ENCODE data around the gene FLT1. TPM values are rescaled to one million over a fixed set of nuclear protein-coding genes. Genes with fewer than 3 reads are reported as not detected.

FLT1 gene
- polyA plus RNA-seq, 3 donors = 6.3 to 31.8 (median 6.6) TPM

DNA sequence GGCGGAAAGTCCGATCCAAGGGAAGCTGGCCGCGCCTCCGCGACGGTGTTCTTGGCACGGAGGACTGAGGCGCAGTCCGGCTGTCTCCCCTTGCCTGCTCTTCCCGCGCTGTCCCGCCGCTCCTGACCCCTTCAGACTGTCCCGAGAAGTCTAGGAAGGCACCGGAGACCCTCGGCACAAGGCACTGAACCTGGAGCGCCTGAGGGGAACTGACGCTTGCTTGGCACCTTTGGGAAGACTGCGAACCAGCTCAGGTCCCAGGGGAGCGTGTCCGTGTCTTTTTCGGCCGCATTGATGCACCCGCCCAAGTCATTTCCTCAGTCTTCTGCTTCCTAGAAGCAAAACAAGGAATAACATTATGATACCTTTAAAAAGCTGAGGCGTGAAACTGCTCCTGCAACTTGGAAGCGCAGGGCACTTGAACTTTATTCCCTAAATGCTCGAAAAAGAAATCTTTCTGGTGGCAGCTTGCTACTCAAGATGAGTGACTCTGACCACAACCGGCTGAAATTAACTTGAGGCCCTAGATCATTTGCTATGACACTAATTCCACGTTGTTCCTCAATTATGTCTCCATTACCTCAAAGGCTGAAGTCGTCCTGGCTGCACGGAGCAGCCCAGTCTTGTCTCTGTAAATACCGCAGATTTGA lies 735 bp upstream of the FLT1 start:
- 5 to 6% (median 5%) methylated on average over 33 of the region's 33 CpGs for WGBS, 3 donors
- no peak overlapping the region for H3K27ac ChIP-seq (ENCODE audit: low read depth, low read length)

DNA sequence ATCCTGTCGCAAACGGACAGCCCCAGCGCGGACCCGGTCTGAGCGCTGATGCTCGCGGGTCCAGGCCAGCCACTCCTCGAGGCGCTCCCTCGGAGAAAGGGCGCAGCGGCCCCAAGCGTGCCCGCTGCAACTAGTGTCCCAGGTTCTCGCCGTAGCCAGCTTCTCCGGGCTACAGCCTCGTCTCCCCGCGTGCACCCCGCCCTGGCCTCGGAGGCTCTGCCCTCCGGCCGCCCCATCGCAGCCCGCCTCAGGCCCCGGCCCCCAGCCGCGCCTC lies 487 bp downstream of the FLT1 start:
- 1 to 2% (median 1%) methylated on average over 27 to 30 of the region's 30 CpGs for WGBS, 3 donors
- no peak overlapping the region for H3K27ac ChIP-seq (ENCODE audit: low read depth, low read length)

DNA sequence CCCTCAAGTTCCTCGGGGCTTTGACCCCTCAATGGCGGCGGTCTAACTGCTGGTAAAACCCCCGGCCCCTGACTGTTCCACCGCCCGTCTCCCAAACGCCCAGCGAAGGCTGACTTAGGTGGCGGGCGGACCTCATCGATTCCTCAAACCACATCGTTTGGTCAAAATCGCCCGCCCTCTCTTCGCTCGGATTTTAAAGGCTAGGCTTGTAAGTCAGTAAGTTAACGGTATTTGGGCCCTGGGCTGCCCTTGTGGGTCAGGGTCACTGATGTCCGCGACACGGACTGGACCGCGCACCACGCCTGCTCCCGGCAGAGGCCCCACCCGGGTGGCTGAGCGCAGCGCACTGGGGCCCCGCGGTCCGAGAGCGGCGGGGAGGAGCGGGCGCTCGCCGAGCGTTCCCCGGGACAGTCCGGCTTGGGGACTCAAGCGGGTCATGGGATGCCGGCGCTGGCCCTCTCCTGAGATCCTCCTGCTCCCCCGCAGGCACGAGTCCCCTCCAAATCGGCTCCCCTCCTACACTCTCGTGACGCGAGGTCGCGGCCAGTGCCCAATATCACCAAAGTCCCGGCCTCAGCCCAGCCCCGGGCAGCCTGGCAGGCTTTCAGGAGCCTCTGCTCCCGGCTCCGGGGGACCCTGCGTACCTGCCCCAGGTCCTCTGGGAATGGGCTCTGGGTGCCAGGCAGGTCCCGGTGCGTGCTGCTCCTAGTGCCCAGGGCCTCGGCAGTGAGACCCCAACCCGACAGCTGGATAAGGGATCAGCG lies 1.0 kb downstream of the FLT1 start:
- H3K27ac ChIP-seq (ENCODE audit: low read depth, low read length) = no peak overlapping the region
- WGBS, 3 donors = 1 to 2% (median 1%) methylated on average over 60 of the region's 60 CpGs

DNA sequence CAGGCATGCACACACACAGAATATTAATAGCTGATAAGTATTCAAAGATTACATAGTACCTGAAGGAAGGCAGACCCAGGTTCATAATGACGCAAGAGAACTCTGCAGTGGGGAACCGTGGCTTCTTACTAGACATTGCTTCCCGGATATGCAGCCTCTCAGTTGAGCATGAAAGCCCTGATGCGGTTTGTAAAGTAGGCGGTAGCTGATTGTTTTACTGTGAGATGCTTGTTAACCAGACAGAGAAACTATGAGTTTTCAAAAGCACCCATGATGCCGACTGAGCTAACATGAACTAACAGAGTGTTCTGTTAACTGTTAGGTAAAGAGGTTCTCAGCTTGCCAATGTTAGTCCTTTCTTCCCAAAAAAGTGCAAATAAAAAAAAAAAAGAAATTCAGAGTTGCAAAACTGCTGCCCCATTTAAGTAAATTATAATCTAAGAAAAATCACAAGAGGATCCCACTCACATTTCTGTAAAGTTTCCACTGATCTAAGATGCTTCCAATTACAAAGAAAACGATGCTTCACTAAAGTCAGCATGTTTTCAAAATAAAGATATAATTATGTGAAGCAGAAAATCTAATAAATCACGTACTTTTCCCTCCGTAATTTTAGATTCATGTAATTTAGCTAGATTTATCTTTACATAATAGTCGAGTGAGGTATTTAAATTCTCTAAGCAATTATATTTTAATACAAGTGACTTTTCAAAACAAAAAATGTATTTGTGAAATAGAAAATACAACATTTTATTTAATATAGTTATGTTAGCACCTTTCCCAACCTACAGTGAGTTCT lies 2.2 kb downstream of the FLT1 start:
- no peak overlapping the region for H3K27ac ChIP-seq (ENCODE audit: low read depth, low read length)
- 39 to 52% (median 48%) methylated on average over 10 of the region's 10 CpGs for WGBS, 3 donors

DNA sequence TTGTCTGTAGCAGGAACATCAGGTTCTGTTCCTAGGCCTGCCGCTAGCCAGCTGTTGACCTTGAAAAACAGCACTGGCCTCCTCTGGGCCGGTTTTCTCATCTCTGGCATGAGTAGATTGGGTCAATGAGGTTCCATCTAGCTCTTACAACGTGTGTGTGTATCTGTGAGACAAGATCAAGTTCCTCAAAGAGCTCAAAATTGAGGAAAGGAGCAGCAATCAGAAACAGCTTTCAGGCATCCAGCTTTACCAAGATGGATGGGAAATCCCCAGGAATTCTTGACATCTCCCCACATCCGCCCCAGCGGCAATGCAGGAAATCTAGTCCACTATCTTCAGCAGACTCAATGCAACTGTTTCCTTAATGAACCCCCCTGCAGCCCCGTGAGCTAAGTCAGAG lies 4.9 kb downstream of the FLT1 start:
- no peak overlapping the region for H3K27ac ChIP-seq (ENCODE audit: low read depth, low read length)
- WGBS, 3 donors = 36 to 53% (median 39%) methylated on average over 6 of the region's 6 CpGs

DNA sequence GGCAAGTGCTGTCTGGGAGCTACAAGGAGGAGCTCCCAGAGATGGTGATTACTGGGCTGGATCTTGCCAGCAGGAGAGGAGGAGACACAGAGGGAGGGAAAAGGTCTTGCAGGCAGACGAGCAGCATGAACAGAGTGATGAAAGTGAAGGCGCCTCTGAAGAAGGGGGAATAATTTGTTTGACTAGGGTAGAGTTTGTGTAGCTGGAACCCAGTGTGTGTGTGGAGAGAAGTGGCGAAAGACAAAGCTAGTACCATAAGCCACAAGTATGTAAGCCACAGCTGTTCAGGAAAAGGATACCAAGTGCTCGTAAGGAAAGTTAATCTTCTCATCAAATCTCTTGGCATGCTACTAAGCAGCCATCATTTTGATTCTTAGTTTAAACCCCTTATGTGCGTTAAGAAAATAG lies 5.4 kb downstream of the FLT1 start:
- WGBS, 3 donors = 21 to 54% (median 42%) methylated on average over 5 of the region's 5 CpGs
- no peak overlapping the region for H3K27ac ChIP-seq (ENCODE audit: low read depth, low read length)

DNA sequence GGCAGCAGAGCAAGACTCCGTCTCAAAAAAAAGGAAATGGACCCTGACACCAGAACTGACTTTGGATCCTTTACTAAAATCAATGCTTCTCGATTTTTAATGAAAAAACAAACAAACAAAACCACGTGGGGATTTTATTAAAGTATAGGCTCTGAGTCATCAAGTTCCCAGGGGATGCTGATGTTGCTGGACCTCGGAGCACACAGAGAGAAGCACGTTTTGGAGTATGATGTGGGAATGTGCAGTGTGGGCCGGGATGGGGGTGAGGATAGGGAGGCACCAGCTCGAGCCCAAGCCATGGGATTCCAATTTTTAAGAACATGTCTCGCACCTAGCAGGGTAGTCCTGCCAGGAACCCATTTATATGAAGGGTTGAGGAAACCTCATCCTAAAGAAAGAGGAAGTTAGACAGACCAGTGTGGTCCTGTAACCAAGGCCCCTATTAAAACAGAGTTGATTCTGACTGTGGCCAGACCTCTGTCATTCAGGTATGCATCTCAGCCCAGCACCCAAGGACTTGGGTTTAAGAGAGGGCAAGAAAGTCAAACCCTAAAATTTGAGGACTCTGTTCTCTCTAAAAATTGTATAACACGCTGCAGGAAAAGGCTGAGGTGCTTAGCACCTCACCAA lies 6.4 kb downstream of the FLT1 start:
- no peak overlapping the region for H3K27ac ChIP-seq (ENCODE audit: low read depth, low read length)

DNA sequence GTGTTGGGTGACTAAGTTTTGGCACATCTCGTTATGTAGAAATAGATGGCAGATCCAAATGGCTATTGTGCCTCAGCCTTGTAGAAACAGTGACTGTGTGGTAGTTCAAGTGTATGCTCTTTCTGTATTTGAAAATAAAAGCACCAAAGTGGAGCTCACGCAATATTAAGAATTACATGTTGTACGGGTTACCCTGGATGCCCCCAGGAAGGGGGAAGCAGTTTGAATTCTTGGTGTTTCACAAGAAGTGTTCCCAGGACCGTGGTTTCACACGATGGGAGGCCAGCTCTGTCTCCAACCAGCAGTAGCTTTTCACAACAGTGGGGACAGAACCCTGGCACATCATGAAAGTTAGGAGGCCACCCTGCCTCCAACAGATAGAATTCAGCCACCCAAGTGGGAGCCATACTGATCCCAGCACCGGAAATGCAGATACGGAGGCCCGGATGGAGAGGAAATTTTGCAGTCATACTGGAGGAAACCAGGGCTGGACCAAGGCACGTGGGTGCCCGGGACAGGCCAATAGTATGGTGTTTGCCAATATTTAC lies 8.9 kb downstream of the FLT1 start:
- no peak overlapping the region for H3K27ac ChIP-seq (ENCODE audit: low read depth, low read length)
- WGBS, 3 donors = 58 to 82% (median 75%) methylated on average over 10 of the region's 10 CpGs

More for the DNA sequence above, 6.4 kb downstream of the FLT1 start:
- 58 to 72% (median 61%) methylated on average over 9 of the region's 9 CpGs for WGBS, 3 donors

DNA sequence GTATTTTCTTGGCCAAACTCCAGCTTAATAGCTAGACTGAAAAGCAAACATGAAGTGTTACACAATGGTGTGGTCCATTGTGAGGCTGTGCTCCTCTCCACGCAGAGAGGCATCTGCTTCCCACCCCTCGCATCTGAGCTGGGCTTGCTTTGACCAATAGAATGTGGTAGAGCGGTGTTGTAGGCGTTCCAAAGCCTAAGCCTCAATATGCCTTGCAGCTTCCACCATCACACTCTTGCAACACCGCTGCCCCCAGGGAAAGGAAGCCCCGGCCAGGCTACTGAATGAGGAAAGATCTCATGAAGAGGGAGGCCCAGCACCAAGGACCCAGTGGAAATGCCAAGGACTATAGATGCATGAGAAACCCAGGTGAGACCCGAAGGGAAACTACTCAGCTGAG lies 9.4 kb downstream of the FLT1 start:
- no peak overlapping the region for H3K27ac ChIP-seq (ENCODE audit: low read depth, low read length)
- 66 to 80% (median 79%) methylated on average over 7 of the region's 7 CpGs for WGBS, 3 donors

DNA sequence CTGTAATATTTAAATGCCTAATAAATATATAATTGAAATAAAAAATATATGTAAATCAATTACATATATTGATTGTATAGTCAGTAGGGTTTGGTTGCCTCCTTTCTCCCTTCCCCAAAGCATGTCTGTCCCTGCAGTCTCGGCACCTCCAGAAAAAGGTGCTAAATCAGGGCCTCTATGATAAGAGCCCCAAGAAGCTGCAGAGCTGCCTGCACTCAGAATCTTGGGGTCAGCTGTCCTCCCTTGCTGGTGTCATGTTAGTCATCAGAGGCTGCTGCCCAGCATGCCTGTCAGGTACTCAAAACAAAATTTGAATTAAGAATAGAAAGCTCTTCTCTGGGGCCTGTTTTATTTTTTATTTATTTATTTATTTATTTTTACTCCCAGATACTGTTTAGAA lies 9.8 kb downstream of the FLT1 start:
- no peak overlapping the region for H3K27ac ChIP-seq (ENCODE audit: low read depth, low read length)
- whole genome bisulfite sequencing, 3 donors = 80 to 100% (median 92%) methylated on average over 1 of the region's 1 CpG

DNA sequence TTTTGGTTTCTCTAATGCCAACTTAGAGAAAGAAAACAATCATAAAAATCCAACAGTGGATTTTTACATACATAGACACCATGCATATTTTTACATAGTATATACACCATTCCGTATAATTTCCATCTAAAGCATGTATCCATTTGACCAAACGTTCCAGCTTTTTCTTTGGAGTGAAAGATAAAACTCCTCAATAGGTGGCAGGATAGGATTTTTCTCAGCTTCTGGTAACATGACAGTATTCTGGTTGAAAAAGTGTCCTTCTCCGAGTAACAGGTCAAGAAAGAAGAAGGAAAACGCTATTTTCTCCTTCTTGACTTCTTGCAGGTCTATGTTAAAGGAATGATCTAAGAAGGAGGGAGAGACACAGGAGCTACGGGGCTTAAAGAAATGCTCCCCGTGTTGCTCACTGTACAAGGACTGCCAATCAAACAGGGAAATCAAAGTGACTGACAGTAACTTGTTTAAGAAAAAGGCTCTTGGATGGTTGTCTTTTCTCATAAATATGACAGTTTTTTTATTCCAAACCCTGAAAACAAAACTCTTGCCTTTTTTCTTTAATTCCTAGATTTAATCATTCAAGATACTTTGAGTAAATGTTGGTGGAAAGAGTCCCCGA lies 11.5 kb downstream of the FLT1 start:
- H3K27ac ChIP-seq (ENCODE audit: low read depth, low read length) = no peak overlapping the region
- WGBS, 3 donors = 59 to 72% (median 67%) methylated on average over 7 of the region's 7 CpGs

DNA sequence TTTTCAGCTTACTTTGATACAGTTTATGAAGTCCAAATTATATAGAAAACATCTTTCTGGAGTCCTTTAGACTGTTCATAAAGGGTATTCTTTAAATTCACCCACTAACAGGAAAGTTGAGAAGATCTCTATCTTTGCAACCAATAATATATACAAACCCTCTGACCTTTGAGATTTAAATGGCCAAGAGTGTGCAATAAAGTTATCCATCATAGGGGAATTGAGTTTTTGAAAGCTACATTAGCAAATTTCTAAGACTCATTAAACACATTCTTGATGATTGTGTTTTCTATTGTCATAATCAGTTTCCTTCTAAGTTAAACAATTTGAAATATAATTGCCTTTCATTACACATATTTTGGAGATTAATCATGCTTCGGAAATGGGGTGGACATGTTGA lies 15.9 kb downstream of the FLT1 start:
- H3K27ac ChIP-seq (ENCODE audit: low read depth, low read length) = no peak overlapping the region
- WGBS, 3 donors = 72 to 85% (median 73%) methylated on average over 1 of the region's 1 CpG

DNA sequence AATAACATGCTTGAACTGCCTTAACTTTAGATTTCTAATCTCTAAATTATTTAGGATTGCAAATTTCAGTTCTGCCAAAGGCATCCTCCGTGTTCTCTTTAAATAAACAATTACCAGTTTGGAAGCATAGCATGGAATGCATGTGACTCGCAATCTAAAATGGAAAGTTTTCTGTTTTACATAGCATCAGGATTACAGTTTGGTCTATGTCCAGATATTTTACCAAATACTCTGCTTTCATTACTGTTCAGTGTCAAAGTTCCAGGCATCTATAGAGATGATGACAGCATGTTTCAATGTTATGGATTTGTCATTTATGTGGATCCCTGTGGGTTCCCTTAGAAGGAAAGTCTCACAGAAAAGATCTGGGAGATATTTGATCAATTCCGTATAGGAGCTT lies 16.8 kb downstream of the FLT1 start:
- H3K27ac ChIP-seq (ENCODE audit: low read depth, low read length) = no peak overlapping the region
- 67 to 76% (median 71%) methylated on average over 3 of the region's 3 CpGs for WGBS, 3 donors

DNA sequence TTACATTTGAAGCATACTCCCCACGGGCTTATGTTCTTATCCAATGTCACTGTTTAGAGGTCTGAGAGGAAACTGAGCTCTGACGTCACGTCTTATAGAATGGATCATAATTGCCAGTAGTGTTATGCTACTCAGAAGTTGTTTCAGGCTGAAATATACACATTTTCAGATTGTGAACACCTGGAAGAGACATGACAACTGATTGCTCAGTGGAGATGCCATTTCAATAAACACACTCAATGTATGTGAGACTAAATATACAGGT lies 17.3 kb downstream of the FLT1 start:
- H3K27ac ChIP-seq (ENCODE audit: low read depth, low read length) = no peak overlapping the region
- WGBS, 3 donors = 67% methylated on average over 3 of the region's 3 CpGs

DNA sequence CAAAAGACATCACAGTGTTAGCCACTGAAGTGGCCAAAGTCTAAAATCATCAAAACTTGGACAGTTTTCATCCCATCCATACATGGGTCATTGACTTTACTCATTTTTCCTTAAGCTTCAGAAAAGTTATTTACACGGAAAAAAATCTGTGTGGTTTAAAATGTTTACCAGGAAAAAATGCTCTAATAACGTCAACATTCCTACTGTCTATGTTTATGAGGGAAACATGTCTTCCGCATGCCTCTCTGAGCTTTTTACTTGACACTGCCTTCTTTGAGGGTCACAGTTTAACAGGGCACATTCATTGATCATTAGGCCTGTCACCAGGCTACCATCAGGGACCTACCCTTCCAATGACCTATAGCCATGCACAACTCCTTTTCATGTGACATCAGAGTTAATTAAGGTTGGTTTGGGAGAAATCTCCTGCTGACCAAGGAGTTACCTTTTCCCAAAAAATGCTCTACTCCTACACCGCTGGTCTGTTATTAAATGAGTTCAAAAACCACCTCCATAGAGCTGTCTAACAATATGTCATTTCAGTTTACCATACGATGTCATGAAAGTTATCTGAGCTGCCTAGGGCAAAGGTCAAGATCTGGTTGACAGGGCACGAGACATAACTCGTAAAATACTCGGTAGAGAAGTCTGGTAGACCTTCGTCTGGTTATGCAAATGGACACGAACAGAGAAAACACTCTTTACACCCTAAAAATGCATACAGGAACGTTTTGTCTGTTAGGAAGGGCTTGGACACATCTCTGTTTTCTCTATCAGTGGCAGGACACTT lies 17.8 kb downstream of the FLT1 start:
- H3K27ac ChIP-seq (ENCODE audit: low read depth, low read length) = no peak overlapping the region
- WGBS, 3 donors = 39 to 67% (median 66%) methylated on average over 11 of the region's 11 CpGs

DNA sequence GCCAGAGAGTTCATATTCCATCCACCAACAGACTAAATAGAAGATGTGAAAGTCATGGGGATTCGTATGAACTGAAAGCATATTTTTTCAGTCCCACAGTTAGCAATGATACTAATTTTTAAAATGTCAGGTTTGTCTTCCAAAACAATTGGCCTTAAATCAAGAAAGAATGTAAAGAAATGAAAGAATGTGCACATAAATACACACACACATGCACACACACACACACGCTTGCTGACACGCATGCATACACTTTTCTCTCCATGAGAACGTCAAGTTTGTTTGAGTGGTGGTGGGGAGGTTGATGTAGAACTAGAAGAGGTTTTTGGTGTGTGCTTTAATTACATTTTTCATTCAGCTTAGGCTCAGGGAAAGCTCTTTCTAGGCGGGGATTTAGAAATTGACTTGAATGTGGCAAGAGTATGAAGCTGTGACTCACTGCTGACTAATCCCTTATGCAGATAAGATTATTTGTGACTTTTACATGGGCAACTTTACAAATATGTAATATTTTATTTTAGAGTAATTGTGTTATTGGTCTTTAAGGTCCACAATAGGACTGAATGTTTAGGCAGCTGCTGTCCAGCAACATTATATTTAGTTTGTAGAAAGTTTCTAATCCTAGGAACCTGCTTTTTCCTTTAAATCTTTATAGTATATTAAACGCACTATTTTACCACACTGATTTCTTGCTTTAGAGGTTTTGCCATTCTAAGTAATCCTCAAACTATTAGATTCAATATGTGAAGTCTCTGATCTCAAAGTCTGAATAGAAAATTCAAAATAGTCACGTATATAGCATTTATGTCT lies 18.8 kb downstream of the FLT1 start:
- no peak overlapping the region for H3K27ac ChIP-seq (ENCODE audit: low read depth, low read length)
- 59 to 68% (median 61%) methylated on average over 7 of the region's 7 CpGs for WGBS, 3 donors

DNA sequence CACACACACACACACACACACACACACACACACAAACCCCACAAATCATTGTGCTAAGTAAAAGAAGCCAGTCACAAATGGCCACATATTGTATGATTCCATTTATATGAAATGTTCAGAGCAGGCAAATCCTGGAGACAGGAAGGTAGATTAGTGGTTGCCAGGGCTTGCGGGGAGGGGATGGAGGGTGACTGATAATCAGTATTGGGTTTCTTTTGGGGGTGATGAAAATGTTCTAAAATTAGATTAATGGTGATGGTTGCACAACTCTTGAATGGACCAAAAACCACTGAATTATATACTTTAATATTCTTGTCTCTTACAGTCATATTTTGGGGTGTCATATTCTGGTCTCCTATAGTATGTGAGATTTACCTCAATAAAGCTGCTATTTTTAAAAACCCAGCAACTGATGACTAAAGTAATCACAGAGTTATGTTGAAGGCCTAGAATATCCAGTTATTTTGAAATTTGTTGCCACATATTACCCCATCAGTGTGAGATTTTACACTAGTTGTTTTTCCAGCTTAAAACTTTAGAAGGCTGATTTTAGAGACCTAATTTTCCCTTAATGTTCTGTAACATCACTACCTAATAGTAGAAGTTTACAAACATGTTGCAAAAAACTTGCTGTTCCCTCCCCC lies 20.3 kb downstream of the FLT1 start:
- no peak overlapping the region for H3K27ac ChIP-seq (ENCODE audit: low read depth, low read length)
- WGBS, 3 donors = 71 to 95% (median 79%) methylated on average over 1 of the region's 1 CpG

Data from adipose tissue (tissue), 3 donors.